Right atrium auricular region (tissue), 2 donors: Measurements from ENCODE around the gene FER. TPM values are rescaled to one million over a fixed set of nuclear protein-coding genes. Genes with fewer than 3 reads are reported as not detected.

Experiments
- DNase-seq: peaks from one replicate; pipeline ENCODE4 v3.0.0-alpha.2; 2019; ENCODE audit warnings: low spot score
- H3K27ac ChIP-seq, 2 donors: fragments of 200-600 bp; sonication (generic); 1 replicate in 1 of 2; 2 replicates in 1 of 2; pipeline ENCODE4 v1.5.1; 2016 to 2019
- H3K27me3 ChIP-seq, 2 donors: fragments of 200-600 bp; sonication (generic); one replicate each; pipeline versions ENCODE4 v1.5.1 to v1.6.0; 2017 to 2019
- H3K36me3 ChIP-seq: fragments of 200-600 bp; sonication (generic); one replicate; pipeline ENCODE4 v1.5.1; 2016
- H3K4me1 ChIP-seq, 2 donors: fragments of 200-600 bp; sonication (generic); one replicate each; pipeline versions ENCODE4 v1.5.1 to v1.6.0; 2017 to 2019
- H3K4me3 ChIP-seq, 2 donors: fragments of 200-600 bp; sonication (generic); 1 replicate in 1 of 2; 2 replicates in 1 of 2; pipeline ENCODE4 v1.5.1; 2017 to 2019; ENCODE audit warnings: mild to moderate bottlenecking in 1 of 2, moderate library complexity in 1 of 2
- H3K9me3 ChIP-seq, 2 donors: fragments of 200-600 bp; sonication (generic); one replicate each; pipeline ENCODE4 v1.5.1; 2019
- CTCF ChIP-seq, 2 donors: fragments of 200-600 bp; sonication (generic); IDR thresholded peaks; one replicate each; pipeline ENCODE4 v1.5.1; 2019; ENCODE audit warnings: antibody characterized with exemption in 2 of 2
- total RNA-seq, 2 donors: library from RNA; depleted of rRNA; stranded (reverse); fragments of >200 nt; gene quantifications; one replicate each; pipeline ENCODE4 v1.1.0, GENCODE V29; 2016

The FER gene
- total RNA-seq, 2 donors from 2014 or later: 10.6 to 12.9 TPM

DNA sequence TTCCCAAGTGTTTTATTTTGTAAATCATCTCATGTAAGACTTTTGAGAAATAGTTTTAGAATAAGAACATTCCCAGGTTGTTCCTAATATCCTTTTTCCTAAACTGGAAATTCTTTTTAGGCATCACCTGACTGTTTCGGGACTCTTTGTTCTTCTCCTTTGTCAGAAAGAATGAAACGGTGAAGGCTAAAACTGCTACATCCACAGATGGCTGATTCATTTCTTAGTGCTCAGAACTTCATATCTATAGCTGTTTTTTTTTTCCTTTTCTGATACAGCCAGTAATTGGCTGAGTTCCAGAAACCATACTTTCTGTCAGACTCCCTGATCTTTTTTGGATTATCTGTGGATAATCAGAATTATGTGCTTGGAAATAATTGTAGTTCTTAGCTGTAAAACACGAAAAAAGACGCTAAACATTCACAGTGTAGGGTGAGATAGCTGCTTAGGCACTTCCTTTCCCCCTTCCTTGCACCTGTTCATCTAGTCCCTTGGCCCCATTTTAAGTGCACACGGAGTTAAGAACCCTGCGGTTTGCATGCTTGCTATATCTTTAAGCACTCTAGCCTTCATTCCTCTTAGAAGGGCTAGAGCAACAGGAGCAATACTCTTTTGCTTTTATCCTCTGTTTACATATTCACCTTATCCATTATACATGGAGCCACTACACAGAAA lies 378.2 kb downstream of the FER start:
- no peaks in the 10 kb centered on the region for H3K36me3 ChIP-seq
- H3K27me3 ChIP-seq: no peaks in the 10 kb centered on the region
- H3K27ac ChIP-seq: no peak overlapping the region
- DNase-seq: no peak
- H3K9me3 ChIP-seq: peaks cover 0 to 3% of the 10 kb centered on the region in 2 donors
- no peak overlapping the region for H3K4me3 ChIP-seq
- no peaks in the 10 kb centered on the region for H3K4me1 ChIP-seq
- TF ChIP-seq CTCF (IDR thresholded peaks at IDR 0.05): no peak

DNA sequence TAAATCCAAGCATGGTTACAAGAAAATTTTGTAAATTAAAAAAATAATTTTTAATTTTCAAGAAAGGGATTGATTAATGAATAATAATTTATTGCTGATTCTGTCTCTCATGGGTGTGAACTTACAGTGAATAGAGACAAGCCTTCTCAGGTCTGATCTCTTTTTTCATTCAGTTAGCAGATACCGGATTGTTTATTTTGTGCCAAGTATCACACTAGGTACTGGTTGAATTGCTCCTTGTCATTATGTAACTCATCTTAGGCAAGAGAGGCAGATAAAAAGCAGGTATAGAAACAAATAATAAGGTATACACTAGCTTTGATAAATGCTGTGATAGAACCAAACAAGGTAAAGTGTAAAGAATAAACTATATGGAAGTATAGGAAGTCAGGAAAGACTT lies 378.8 kb downstream of the FER start:
- Histone ChIP-seq H3K27ac (no peak overlapping the region), H3K36me3 (no peaks in the 10 kb centered on the region), H3K4me3 (no peak overlapping the region), H3K9me3 (no peaks in the 10 kb centered on the region), H3K4me1 (no peaks in the 10 kb centered on the region), H3K27me3 (no peaks in the 10 kb centered on the region)
- no peak for TF ChIP-seq CTCF (IDR thresholded peaks at IDR 0.05)
- DNase-seq: no peak

DNA sequence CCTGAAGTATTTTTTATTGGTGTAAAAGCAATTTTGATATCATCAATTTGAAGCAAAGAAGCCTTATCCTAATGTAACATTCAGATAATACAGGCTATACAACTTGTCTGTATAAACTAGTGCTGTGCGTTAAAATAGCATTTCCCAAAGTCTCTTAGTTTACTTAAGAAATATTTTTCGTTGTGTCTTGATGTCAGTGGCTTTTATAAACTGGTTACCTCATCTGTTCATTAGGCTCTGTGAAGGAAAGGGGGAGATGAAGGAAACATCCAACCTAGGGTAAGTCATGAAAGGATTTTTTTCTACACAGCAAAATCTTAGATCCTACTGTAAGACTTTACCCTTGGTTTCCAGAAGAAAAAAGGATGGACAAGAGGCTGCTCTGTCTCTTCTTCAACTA lies 389.2 kb downstream of the FER start:
- DNase-seq: no peak
- Histone ChIP-seq H3K27ac (no peak overlapping the region), H3K4me3 (no peak overlapping the region), H3K27me3 (no peaks in the 10 kb centered on the region), H3K4me1 (no peaks in the 10 kb centered on the region), H3K36me3 (no peaks in the 10 kb centered on the region), H3K9me3 (no peaks in the 10 kb centered on the region)
- TF ChIP-seq CTCF (IDR thresholded peaks at IDR 0.05): no peak

GRCh38 chr5:109141222-109142200 lies 393.8 kb downstream of the FER start:
- Histone ChIP-seq H3K27me3 (no peaks in the 10 kb centered on the region), H3K4me3 (no peak overlapping the region), H3K36me3 (no peaks in the 10 kb centered on the region), H3K27ac (no peak overlapping the region), H3K4me1 (no peaks in the 10 kb centered on the region), H3K9me3 (no peaks in the 10 kb centered on the region)
- no peak for TF ChIP-seq CTCF (IDR thresholded peaks at IDR 0.05)
- DNase-seq: no peak

DNA sequence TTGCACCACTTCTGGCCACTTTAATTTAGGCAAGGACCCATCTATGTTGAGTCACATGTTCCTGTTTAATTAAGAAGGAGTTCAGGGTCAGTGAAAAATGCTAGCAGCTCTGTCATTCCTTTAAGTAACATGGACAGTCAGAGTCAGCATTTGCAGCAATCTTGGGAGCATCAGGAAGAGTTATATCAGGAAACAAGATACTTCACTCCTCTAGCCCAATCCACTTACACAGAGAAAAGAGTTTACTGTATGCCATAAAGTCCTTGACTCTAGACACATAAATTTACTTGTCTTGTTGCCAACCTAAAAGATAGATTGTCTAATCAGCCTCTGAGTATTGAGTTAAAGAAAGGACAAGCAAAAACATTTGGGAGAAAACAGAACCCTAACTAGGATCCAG lies 395.3 kb downstream of the FER start:
- no peak overlapping the region for H3K27ac ChIP-seq
- DNase-seq: no peak
- no peaks in the 10 kb centered on the region for H3K9me3 ChIP-seq
- no peaks in the 10 kb centered on the region for H3K27me3 ChIP-seq
- no peaks in the 10 kb centered on the region for H3K36me3 ChIP-seq
- no peaks in the 10 kb centered on the region for H3K4me1 ChIP-seq
- no peak overlapping the region for H3K4me3 ChIP-seq
- no peak for TF ChIP-seq CTCF (IDR thresholded peaks at IDR 0.05)
